ENCODE results near the gene CCM2L. TPM values are rescaled to one million over a fixed set of nuclear protein-coding genes. Genes with fewer than 3 reads are reported as not detected.

Gene CCM2L
- polyA plus RNA-seq, 3 donors, result not detected

DNA sequence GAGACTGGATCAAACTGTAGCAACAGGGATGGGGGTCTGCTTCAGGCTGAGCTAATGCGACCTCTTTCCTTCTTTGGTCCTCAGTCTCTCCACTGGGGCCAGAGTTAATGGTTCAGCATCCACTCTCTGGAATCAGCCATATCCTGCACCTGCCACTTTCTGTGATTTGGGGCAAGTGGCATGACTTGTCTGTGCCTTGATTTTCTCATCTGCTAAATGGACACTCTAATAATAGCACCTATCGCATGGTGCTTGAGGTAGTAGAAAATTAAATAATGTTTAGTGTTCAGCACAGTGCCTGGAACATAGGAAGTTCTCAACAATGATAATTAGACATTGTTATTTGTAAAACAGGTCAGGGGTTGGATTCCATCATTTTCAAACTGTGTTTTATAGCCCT, 35.9 kb upstream of the CCM2L start:
- no peak for DNase-seq
- no peaks in the 10 kb centered on the region for H3K4me1 ChIP-seq (ENCODE audit: control insufficient read depth in 1 of 2, insufficient read depth in 2 of 2, low read length in 2 of 2)
- Mint-ChIP-seq H3K4me3 (no peak overlapping the region), H3K4me1 (no peaks in the 10 kb centered on the region), H3K27ac (no peak overlapping the region), H3K27me3 (ENCODE audit: low read depth in 3 of 3) (peaks cover 5 to 25% (median 17%) of the 10 kb centered on the region in 3 donors), H3K9me3 (no peaks in the 10 kb centered on the region), H3K36me3 (no peaks in the 10 kb centered on the region)
- H4K20me1 ChIP-seq (ENCODE audit: insufficient read depth, low read length), result no peaks in the 10 kb centered on the region
- H3K27ac ChIP-seq (ENCODE audit: low read depth in 1 of 2, low read length in 2 of 2), result no peak overlapping the region
- no peaks in the 10 kb centered on the region for H3K36me3 ChIP-seq (replicated peaks in 1 of 2; ENCODE audit: control insufficient read depth in 1 of 2, insufficient read depth in 2 of 2, low read length in 2 of 2)
- TF ChIP-seq CTCF (IDR thresholded peaks at IDR 0.05), result no peak
- peaks cover 7 to 11% of the 10 kb centered on the region in 2 donors for H3K27me3 ChIP-seq (ENCODE audit: control insufficient read depth in 2 of 2, insufficient read depth in 2 of 2, low read length in 2 of 2)
- no peaks in the 10 kb centered on the region for H3K79me2 ChIP-seq (ENCODE audit: insufficient read depth, low read length)
- H3K9ac ChIP-seq (ENCODE audit: insufficient read depth, low read length, poor library complexity, severe bottlenecking), result no peak overlapping the region
- H3K9me3 ChIP-seq (replicated peaks in 1 of 2; ENCODE audit: control insufficient read depth in 1 of 2, insufficient read depth in 1 of 2, low read length in 2 of 2), result no peaks in the 10 kb centered on the region
- no peak overlapping the region for H3K4me2 ChIP-seq (replicated peaks; ENCODE audit: extremely low read depth, low read length, poor library complexity, severe bottlenecking)
- no peak overlapping the region for H2AFZ ChIP-seq (ENCODE audit: insufficient read depth, low read depth, low read length, poor library complexity, severe bottlenecking)
- no peak overlapping the region for H3K4me3 ChIP-seq (replicated peaks in 1 of 3; ENCODE audit: low read depth in 2 of 3, low read length in 3 of 3)
- intact Hi-C loops (cut with micrococcal nuclease), result no loop called here
- WGBS (ENCODE audit: insufficient coverage), result no CpG with 5 or more reads among the region's 2 CpGs

- no peak overlapping the region for H3K27ac Mint-ChIP-seq
- Histone ChIP-seq H3K4me1 (ENCODE audit: control insufficient read depth in 1 of 2, insufficient read depth in 2 of 2, low read length in 2 of 2) (no peaks in the 10 kb centered on the region), H3K27ac (ENCODE audit: low read depth in 1 of 2, low read length in 2 of 2) (no peak overlapping the region), H3K4me2 (replicated peaks; ENCODE audit: extremely low read depth, low read length, poor library complexity, severe bottlenecking) (no peak overlapping the region), H4K20me1 (ENCODE audit: insufficient read depth, low read length) (no peaks in the 10 kb centered on the region), H2AFZ (ENCODE audit: insufficient read depth, low read depth, low read length, poor library complexity, severe bottlenecking) (no peak overlapping the region), H3K27me3 (ENCODE audit: control insufficient read depth in 2 of 2, insufficient read depth in 2 of 2, low read length in 2 of 2) (peaks cover 5 to 9% of the 10 kb centered on the region in 2 donors), H3K4me3 (replicated peaks in 1 of 3; ENCODE audit: low read depth in 2 of 3, low read length in 3 of 3) (no peak overlapping the region), H3K36me3 (replicated peaks in 1 of 2; ENCODE audit: control insufficient read depth in 1 of 2, insufficient read depth in 2 of 2, low read length in 2 of 2) (no peaks in the 10 kb centered on the region), H3K79me2 (ENCODE audit: insufficient read depth, low read length) (no peaks in the 10 kb centered on the region), H3K9me3 (replicated peaks in 1 of 2; ENCODE audit: control insufficient read depth in 1 of 2, insufficient read depth in 1 of 2, low read length in 2 of 2) (no peaks in the 10 kb centered on the region), H3K9ac (ENCODE audit: insufficient read depth, low read length, poor library complexity, severe bottlenecking) (no peak overlapping the region)
- DNase-seq, result no peak
- H3K36me3 Mint-ChIP-seq, result no peaks in the 10 kb centered on the region
- H3K9me3 Mint-ChIP-seq, result no peaks in the 10 kb centered on the region
- intact Hi-C loops (cut with micrococcal nuclease), result no loop called here
- no peak for TF ChIP-seq CTCF (IDR thresholded peaks at IDR 0.05)
- no peaks in the 10 kb centered on the region for H3K4me1 Mint-ChIP-seq
- peaks cover 2 to 22% (median 19%) of the 10 kb centered on the region in 3 donors for H3K27me3 Mint-ChIP-seq (ENCODE audit: low read depth in 3 of 3)
- no peak overlapping the region for H3K4me3 Mint-ChIP-seq
- WGBS (ENCODE audit: insufficient coverage), result 89% methylated on average over 5 of the region's 10 CpGs
These were observed 35.2 kb upstream of the CCM2L start for GRCh38 chr20:31974951-31975487.

Measured in CD14-positive monocyte (primary cell).